Measurements from ENCODE around the gene CCDC91. TPM values are rescaled to one million over a fixed set of nuclear protein-coding genes. Genes with fewer than 3 reads are reported as not detected.

CCDC91 gene
- total and polyA plus RNA-seq, 2 of the 4 experiments (the other 2 are of a cell fraction), result 8.6 to 14.7 TPM

- H3K18ac ChIP-seq (ENCODE audit: low read depth, low read length), result no peak overlapping the region; the same call in 1 of the 2 replicates
- no peak overlapping the region for H3K4me3 ChIP-seq (ENCODE audit: insufficient read depth, low read depth, low read length)
- H3K4ac ChIP-seq (ENCODE audit: low read depth, low read length), result no peak overlapping the region
- ATAC-seq (ENCODE audit: low read depth), result no peak
- H4K5ac ChIP-seq (ENCODE audit: low read depth, low read length), result no peak overlapping the region
- no peak overlapping the region for H3K14ac ChIP-seq (replicated peaks; ENCODE audit: low read depth, low read length)
- H2BK120ac ChIP-seq (ENCODE audit: low read depth, low read length), result no peak overlapping the region
- dilution Hi-C loops (cut with HindIII; ENCODE audit: low sequenced_read_pairs, unreplicated experiment), result no loop called here
- no peaks in the 10 kb centered on the region for H4K20me1 ChIP-seq (ENCODE audit: insufficient read depth, low read length)
- H4K91ac ChIP-seq (ENCODE audit: insufficient read depth, low read depth, low read length), result no peak overlapping the region
- H3K56ac ChIP-seq (ENCODE audit: extremely low read depth, insufficient read depth, low read length), result no peak overlapping the region
- DNase-seq, result no peak
- ChIA-PET CTCF (no interaction called here), POLR2A (ENCODE audit: unreplicated experiment) (no interaction called here)
- H3K4me1 ChIP-seq (ENCODE audit: control insufficient read depth, insufficient read depth, low read length), result no peaks in the 10 kb centered on the region
- H3K9me1 ChIP-seq (ENCODE audit: insufficient read depth, low read length), result no peaks in the 10 kb centered on the region
- intact Hi-C loops (cut with micrococcal nuclease), result no loop called here
- H2AFZ ChIP-seq (replicated peaks; ENCODE audit: low read length, poor library complexity), result no peak overlapping the region
- H2BK5ac ChIP-seq (ENCODE audit: low read depth, low read length, poor library complexity, severe bottlenecking), result no peak overlapping the region
- peak; percentile 71 for TF ChIP-seq CEBPB (IDR thresholded peaks at IDR 0.05; ENCODE audit: low read depth, low read length)
- TF ChIP-seq POLR2A (IDR thresholded peaks at IDR 0.05; ENCODE audit: low read depth, low read length), result no peak
- no peak overlapping the region for H2BK20ac ChIP-seq (ENCODE audit: low read depth, low read length)
- no CpG with 5 or more reads among the region's 3 CpGs for WGBS, 2 experiments (ENCODE audit: extremely low coverage in 2 of 2, insufficient read length in 1 of 2)
- H2AK5ac ChIP-seq (ENCODE audit: low read depth, low read length), result no peak overlapping the region
- no peak overlapping the region for H4K8ac ChIP-seq (ENCODE audit: low read depth in 2 of 2, low read length in 2 of 2)
- no TSS peak for BruUV-seq (replicated peaks)
- in situ Hi-C loops (cut with MboI; ENCODE audit: low sequenced_read_pairs), result no loop called here
- H2AK9ac ChIP-seq (replicated peaks; ENCODE audit: low read depth, low read length, poor library complexity), result no peak overlapping the region
- no peaks in the 10 kb centered on the region for H3K9me3 ChIP-seq (ENCODE audit: control insufficient read depth, insufficient read depth, low read length)
- H3K9ac ChIP-seq (ENCODE audit: low read depth, low read length), result no peak overlapping the region
- H3K36me3 ChIP-seq (ENCODE audit: control insufficient read depth, insufficient read depth, low read length), result no peaks in the 10 kb centered on the region
- H3K4me2 ChIP-seq (ENCODE audit: low read depth, low read length), result no peak overlapping the region
- no peaks in the 10 kb centered on the region; a peak in 1 of 4 replicates for H3K79me1 ChIP-seq (ENCODE audit: low read depth in 1 of 2, low read length in 2 of 2)
- H3K27me3 ChIP-seq (ENCODE audit: control insufficient read depth, insufficient read depth, low read length), result no peaks in the 10 kb centered on the region
- no peak overlapping the region for H2BK15ac ChIP-seq (ENCODE audit: low read depth, low read length)
- no peak overlapping the region for H3K27ac ChIP-seq (ENCODE audit: insufficient read depth, low read length)
- H3K23ac ChIP-seq (ENCODE audit: low read depth, low read length), result no peak overlapping the region
Measured at GRCh38 chr12:28440081-28440608, 249.9 kb downstream of the CCDC91 start.

All from IMR-90 (cell line).